LNCaP clone FGC (cell line): ENCODE results near the gene GRIN2C.
A peak's percentile ranks its signal among the peaks of the same experiment; 100 is the strongest.
"Not testable (repeated sequence)": the region's sequence is repeated elsewhere in the genome, so short reads cannot be mapped to it uniquely, and the experiment has no call there.

ENCODE experiments used
- DNase-seq: peaks from one replicate; pipeline ENCODE4 v3.0.0-alpha.2; 2011; ENCODE audit warnings: low read depth
- H3K4me3 ChIP-seq: 2 replicates; pipeline ENCODE4 v1.5.1; 2011; ENCODE audit warnings: mild to moderate bottlenecking, low read depth, low read length, control low read depth
- TF ChIP-seq, protein P1 (sequence below): IDR thresholded peaks from 2 replicates; pipeline ENCODE4 v1.5.1; 2012; ENCODE audit warnings: mild to moderate bottlenecking; ENCODE audit not compliant: control insufficient read depth, insufficient read depth; ENCODE audit errors: extremely low read depth

Gene GRIN2C

DNA sequence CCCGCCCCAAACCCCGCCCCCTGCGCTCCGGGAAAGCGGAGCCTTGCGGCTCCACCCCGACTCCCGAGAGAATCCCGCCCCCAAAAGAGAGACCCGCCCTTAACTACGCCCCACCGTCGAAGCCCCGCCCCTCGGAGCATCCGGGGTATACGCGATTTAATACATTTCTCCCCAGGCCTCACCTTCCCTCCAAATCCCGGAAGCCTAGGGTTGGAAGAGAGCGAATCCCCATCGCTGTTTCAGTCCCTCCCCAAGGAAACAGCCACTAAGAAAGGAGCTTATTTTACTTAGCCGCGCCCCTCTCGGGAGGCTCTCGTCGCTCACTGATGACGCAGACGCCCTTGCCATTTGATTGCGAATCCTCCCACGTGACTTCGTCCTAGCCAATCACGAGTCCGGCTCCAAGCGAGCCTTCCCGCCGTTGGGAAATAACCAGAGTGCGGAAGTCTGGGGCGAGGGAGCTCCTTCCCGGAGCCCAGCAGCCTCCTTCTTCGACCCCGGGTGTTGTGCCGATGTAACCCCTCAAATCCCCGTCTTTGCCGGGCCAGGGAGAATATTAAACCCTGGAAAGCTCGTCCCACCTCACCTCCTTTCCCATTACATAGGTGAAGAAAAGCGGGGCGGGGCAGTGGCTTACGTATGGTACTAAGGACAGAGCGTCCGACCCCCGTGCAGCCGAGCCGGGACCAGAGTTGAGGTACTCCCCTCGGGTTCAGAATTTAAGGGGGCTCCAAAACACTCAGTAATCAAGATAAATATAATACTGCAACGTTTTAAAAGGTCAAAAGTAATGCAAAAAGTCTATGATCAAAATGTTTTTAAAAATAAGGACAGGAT, 13.6 kb upstream of the GRIN2C start:
- DNase-seq, result peak; percentile 100
- TF ChIP-seq, protein P1, sequence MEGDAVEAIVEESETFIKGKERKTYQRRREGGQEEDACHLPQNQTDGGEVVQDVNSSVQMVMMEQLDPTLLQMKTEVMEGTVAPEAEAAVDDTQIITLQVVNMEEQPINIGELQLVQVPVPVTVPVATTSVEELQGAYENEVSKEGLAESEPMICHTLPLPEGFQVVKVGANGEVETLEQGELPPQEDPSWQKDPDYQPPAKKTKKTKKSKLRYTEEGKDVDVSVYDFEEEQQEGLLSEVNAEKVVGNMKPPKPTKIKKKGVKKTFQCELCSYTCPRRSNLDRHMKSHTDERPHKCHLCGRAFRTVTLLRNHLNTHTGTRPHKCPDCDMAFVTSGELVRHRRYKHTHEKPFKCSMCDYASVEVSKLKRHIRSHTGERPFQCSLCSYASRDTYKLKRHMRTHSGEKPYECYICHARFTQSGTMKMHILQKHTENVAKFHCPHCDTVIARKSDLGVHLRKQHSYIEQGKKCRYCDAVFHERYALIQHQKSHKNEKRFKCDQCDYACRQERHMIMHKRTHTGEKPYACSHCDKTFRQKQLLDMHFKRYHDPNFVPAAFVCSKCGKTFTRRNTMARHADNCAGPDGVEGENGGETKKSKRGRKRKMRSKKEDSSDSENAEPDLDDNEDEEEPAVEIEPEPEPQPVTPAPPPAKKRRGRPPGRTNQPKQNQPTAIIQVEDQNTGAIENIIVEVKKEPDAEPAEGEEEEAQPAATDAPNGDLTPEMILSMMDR, result no peak
- H3K4me3 ChIP-seq, result peak overlapping the region; percentile 91

DNA sequence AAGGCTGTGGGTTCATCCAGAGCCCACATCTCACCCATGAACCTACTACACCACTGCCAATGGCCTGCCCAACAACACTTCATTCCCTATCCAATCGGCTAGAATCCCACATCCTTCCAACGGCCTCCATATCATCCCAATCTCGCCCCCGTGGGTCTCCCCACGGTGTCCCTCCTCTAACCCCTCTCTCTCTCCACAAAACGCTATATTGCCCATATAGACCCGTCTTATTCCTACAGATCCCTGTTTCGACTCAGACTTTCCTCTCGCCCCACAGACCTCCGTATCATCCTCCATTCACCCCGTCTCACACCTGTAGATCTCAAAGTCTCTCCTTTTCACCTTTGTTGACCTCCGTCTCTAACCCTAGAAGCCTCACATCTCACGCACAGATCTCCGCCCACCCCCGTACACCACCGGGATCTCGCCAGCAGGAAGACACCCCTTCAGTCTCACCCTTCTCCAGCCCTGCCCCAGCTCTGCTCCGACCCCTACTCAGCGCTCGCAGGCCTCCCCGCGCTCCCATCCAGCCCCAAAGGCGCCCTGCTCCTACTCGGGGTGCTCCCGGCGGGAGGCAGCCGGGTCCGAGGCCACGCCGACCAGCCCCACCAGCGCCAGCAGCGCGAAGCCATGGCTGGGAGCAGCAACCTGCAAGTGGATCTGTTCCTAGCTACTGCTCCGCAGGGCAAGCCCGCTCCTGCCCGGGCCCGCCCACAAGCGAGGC, 12.8 kb upstream of the GRIN2C start, which contains the start of gene FDXR:
Gene FDXR, minus strand, starts transcription at position 682 of the 724 bp plus-strand sequence. Its CDS starts 50 bp downstream, at position 632.
- TF ChIP-seq, protein P1, result no peak
- peak within 1 kb of the TSS; percentile 91 for H3K4me3 ChIP-seq
- no peak for DNase-seq

DNA sequence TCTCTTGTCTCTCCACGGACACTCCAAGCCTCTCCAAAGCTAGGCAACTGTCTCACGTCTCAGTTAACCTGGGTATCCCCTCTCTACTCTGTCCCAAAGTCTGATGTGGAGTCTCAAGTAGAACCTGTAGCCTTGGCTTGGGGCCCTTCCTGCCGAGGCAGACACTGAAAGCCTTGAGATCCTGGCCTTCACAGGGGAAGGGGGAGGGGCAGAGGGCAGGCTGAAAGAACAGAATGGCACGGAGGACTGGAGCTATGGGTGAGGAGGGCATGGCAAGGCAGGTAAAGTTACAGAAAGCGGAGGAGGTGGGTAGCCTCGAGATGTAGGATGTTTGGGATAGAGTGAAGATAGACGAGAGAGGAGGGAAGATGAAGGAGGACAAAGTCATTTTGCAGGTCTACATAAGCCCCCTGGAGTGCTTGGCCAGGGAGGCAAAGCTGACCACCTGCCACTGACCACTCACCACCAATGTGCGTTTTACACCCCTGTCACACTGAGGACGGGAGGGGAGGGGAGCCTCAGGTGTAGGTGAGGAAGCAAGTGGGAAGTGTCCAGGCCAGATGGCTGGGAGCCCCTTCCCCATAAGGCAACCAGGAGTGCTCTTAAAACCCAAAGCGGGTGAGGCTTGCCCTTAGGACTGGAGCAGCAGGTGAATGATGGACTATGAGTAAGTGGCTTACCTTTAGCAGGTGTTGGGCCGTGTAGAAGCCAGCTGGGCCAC, 11.8 kb upstream of the GRIN2C start:
- H3K4me3 ChIP-seq, result peak overlapping the region; percentile 91
- TF ChIP-seq, protein P1, result no peak
- DNase-seq, result no peak

DNA sequence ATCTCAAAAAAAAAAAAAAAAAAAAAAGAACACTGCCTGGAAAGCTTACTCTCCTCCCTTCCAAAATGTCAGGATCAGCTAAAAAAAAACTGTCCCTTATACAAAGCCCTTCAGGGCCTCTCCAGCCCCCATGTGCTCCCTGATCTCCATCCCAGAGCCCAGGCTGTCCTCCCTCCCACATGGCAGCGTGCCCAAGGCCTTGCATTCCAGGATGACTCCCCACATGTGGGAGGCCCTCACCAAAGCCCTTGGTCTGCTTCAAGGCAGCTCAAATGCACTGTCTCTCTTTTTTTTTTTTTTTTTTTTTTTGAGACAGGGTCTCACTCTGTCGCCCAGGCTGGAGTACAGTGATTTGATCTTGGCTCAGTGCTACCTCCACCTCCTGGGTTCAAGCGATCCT, 10.8 kb upstream of the GRIN2C start:
- TF ChIP-seq, protein P1, result no peak
- DNase-seq, result no peak
- no peak overlapping the region for H3K4me3 ChIP-seq

DNA sequence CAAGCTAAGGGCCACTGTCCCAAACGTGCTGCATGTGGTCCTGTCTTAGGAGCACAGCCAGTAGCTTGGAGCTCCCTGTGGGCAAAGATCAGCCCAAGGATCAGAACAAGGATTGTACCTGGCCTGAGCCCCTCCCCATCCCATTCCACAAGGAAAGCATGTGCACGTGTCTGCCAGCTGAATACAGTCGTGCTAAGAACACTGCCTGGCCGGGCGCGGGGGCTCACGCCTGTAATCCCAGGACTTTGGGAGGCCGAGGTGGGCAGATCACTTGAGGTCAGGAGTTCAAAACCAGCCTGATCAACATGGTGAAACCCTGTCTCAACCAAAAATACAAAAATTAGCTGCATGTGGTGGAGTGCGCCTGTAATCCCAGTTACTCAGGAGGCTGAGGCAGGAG, 10.3 kb upstream of the GRIN2C start:
- H3K4me3 ChIP-seq, DNase-seq: not testable (repeated sequence)

DNA sequence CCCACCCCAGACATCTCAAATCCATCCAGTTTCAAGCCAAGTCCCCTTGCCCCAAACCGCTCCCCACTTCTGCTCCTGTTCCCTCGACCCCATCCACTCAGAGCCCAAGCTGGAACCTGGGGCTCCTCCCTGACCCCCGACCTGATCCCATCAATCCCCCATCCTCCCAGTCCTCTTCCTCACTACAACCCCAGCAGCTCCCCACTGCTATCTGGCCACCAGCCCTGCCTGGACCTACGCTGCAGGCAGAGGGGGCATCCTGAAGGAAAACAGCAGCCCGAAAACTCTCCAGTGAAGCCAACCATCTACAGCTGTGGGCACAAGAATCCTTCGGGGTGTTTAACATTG, 9.2 kb upstream of the GRIN2C start:
- TF ChIP-seq, protein P1, result no peak
- H3K4me3 ChIP-seq, result no peak overlapping the region
- DNase-seq, result no peak
